Liver (tissue), 9 donors: ENCODE data around the gene PSTPIP1. TPM values are rescaled to one million over a fixed set of nuclear protein-coding genes. Genes with fewer than 3 reads are reported as not detected.

Source experiments
- DNase-seq: peaks from one replicate; pipeline ENCODE4 v3.0.0-alpha.2; 2017; ENCODE audit warnings: low spot score
- H3K27ac ChIP-seq, 2 donors: one replicate each; pipeline ENCODE4 v1.7.0; 2013; ENCODE audit warnings: inconsistent platforms in 2 of 2, low read length in 2 of 2, control low read depth in 1 of 2, low read depth in 1 of 2, mild to moderate bottlenecking in 1 of 2
- H3K27me3 ChIP-seq, 4 donors: one replicate each; pipeline versions ENCODE4 v1.6.1 to v1.7.0; 2013; ENCODE audit warnings: low read length in 3 of 4, inconsistent platforms in 1 of 4, mild to moderate bottlenecking in 1 of 4, moderate library complexity in 1 of 4; ENCODE audit not compliant: control insufficient read depth in 4 of 4, insufficient read depth in 4 of 4
- H3K36me3 ChIP-seq, 4 donors: one replicate each; pipeline versions ENCODE4 v1.6.1 to v1.7.0; 2013; ENCODE audit warnings: low read length in 3 of 4, mild to moderate bottlenecking in 3 of 4, low read depth in 1 of 4, moderate library complexity in 1 of 4; ENCODE audit not compliant: control insufficient read depth in 4 of 4, insufficient read depth in 3 of 4
- H3K4me1 ChIP-seq, 4 donors: one replicate each; pipeline versions ENCODE4 v1.6.1 to v1.7.0; 2013; ENCODE audit warnings: low read length in 3 of 4, mild to moderate bottlenecking in 3 of 4, moderate library complexity in 1 of 4; ENCODE audit not compliant: control insufficient read depth in 4 of 4, insufficient read depth in 4 of 4
- H3K4me3 ChIP-seq, 3 donors: one replicate each; pipeline versions ENCODE4 v1.6.1 to v1.7.0; 2013; ENCODE audit warnings: low read length in 3 of 3, control low read depth in 1 of 3, low read depth in 1 of 3, mild to moderate bottlenecking in 1 of 3
- H3K9ac ChIP-seq, 2 donors: one replicate each; pipeline ENCODE4 v1.7.0; 2013; ENCODE audit warnings: low read length in 2 of 2, mild to moderate bottlenecking in 2 of 2, moderate library complexity in 2 of 2, control low read depth in 1 of 2, low read depth in 1 of 2
- H3K9me3 ChIP-seq, 4 donors: one replicate each; pipeline versions ENCODE4 v1.6.1 to v1.7.0; 2013; ENCODE audit warnings: low read length in 3 of 4; ENCODE audit not compliant: control insufficient read depth in 4 of 4
- ATF3 ChIP-seq: IDR thresholded peaks from 2 replicates; pipeline ENCODE4 v1.6.1; 2016; ENCODE audit warnings: antibody characterized with exemption
- CTCF ChIP-seq: fragments of 150-350 bp; IDR thresholded peaks from 2 replicates; pipeline ENCODE4 v1.5.1; 2017; ENCODE audit warnings: improper control_type of control experiment, low read depth, low read length; ENCODE audit not compliant: missing input control
- EGR1 ChIP-seq, 2 donors: IDR thresholded peaks; 2 replicates each; pipeline ENCODE4 v1.6.1; 2016 to 2018; ENCODE audit warnings: antibody characterized with exemption in 2 of 2, low read depth in 2 of 2
- FOXA2 ChIP-seq: IDR thresholded peaks from 2 replicates; pipeline ENCODE4 v1.6.1; 2016; ENCODE audit warnings: antibody characterized with exemption
- HNF4G ChIP-seq: IDR thresholded peaks from 2 replicates; pipeline ENCODE4 v1.6.1; 2016; ENCODE audit warnings: antibody characterized with exemption
- NR2F2 ChIP-seq: IDR thresholded peaks from 2 replicates; pipeline ENCODE4 v1.6.1; 2016; ENCODE audit warnings: antibody characterized with exemption
- REST ChIP-seq: IDR thresholded peaks from 2 replicates; pipeline ENCODE4 v1.6.1; 2016; ENCODE audit warnings: antibody characterized with exemption, mild to moderate bottlenecking
- RXRA ChIP-seq, 2 donors: IDR thresholded peaks; 2 replicates each; pipeline ENCODE4 v1.6.1; 2017 to 2018; ENCODE audit warnings: antibody characterized with exemption in 2 of 2, mild to moderate bottlenecking in 1 of 2
- TAF1 ChIP-seq: conservative IDR thresholded peaks from 2 replicates; pipeline ENCODE4 v1.6.1; 2016; ENCODE audit warnings: antibody characterized with exemption, mild to moderate bottlenecking
- ZBTB33 ChIP-seq: IDR thresholded peaks from 2 replicates; pipeline ENCODE4 v1.6.1; 2016; ENCODE audit warnings: antibody characterized with exemption
- WGBS: extraction: QIAGEN DNeasy Blood & Tissue Kit; methylation state at CpG from one replicate; pipeline ENCODE4 v1.1.7; 2013; 5-methylcytosine and 5-hydroxymethylcytosine counted together
- polyA plus RNA-seq, 2 donors: library from polyadenylated mRNA; stranded (reverse) in 1 of 2; unstranded in 1 of 2; fragments of 200-250 nt in 1 of 2; fragments of >200 nt in 1 of 2; fragmentation: Nextera tagmentation in 1 of 2; extraction: Ambion mirVana in 1 of 2; gene quantifications; one replicate each; pipeline versions ENCODE4 v1.2.1 to v1.2.3, GENCODE V29; 2013 to 2015
- total RNA-seq, 2 donors: library from RNA; depleted of rRNA; stranded (reverse); fragments of >200 nt; gene quantifications; one replicate each; pipeline ENCODE4 v1.2.3, GENCODE V29; 2014
- donor health status: healthy.
- donor health status: healthy.
- donor health status: healthy.
- donor health status: healthy.
- donor health status: healthy.

Gene PSTPIP1
- total and polyA plus RNA-seq, 4 donors, result 1.1 to 4.6 (median 3.0) TPM

- TF ChIP-seq ZBTB33, result no peak
- TF ChIP-seq CTCF, result no peak
- no peak for TF ChIP-seq REST
- Histone ChIP-seq H3K27ac (no peak overlapping the region), H3K27me3 (no peaks in the 10 kb centered on the region), H3K9ac (no peak overlapping the region), H3K36me3 (no peaks in the 10 kb centered on the region), H3K4me1 (no peaks in the 10 kb centered on the region), H3K9me3 (peaks cover 0 to 2% (median 0%) of the 10 kb centered on the region in 4 donors), H3K4me3 (no peak overlapping the region)
- 79% methylated on average over 6 of the region's 6 CpGs for WGBS
- DNase-seq, result no peak
These were observed 12.2 kb upstream of the PSTPIP1 start for GRCh38 chr15:76982756-76983155.

GRCh38 chr15:76983590-76984375 is 11.1 kb upstream of the PSTPIP1 start:
- TF ChIP-seq RXRA (IDR thresholded peaks at IDR 0.05) (no peak), HNF4G (no peak), FOXA2 (no peak)
- H3K9me3 ChIP-seq, result no peaks in the 10 kb centered on the region
- H3K4me3 ChIP-seq, result no peak overlapping the region
- H3K4me1 ChIP-seq, result peaks cover 0 to 6% (median 1%) of the 10 kb centered on the region in 4 donors
- no peak overlapping the region for H3K27ac ChIP-seq
- H3K9ac ChIP-seq, result no peak overlapping the region
- no peaks in the 10 kb centered on the region for H3K27me3 ChIP-seq
- WGBS, result 83% methylated on average over 4 of the region's 4 CpGs
- no peaks in the 10 kb centered on the region for H3K36me3 ChIP-seq
- DNase-seq, result no peak

GRCh38 chr15:76986743-76987142 is 8.2 kb upstream of the PSTPIP1 start:
- TF ChIP-seq TAF1 (no peak), NR2F2 (no peak), ATF3 (no peak), EGR1 (IDR thresholded peaks at IDR 0.05; ENCODE audit: low read depth in 2 of 2) (no peak), HNF4G (no peak)
- H3K4me1 ChIP-seq, result peaks cover 0 to 6% (median 1%) of the 10 kb centered on the region in 4 donors
- no peaks in the 10 kb centered on the region for H3K27me3 ChIP-seq
- H3K9ac ChIP-seq, result no peak overlapping the region
- no peak overlapping the region for H3K27ac ChIP-seq
- WGBS, result 89% methylated on average over 3 of the region's 3 CpGs
- DNase-seq, result no peak
- no peak overlapping the region for H3K4me3 ChIP-seq
- no peaks in the 10 kb centered on the region for H3K36me3 ChIP-seq
- no peaks in the 10 kb centered on the region for H3K9me3 ChIP-seq
